ENCODE data around the gene HERC3.
A peak's percentile ranks its signal among the peaks of the same experiment; 100 is the strongest.

HERC3 gene

GRCh38 chr4:88660446-88661294, 68.4 kb downstream of the HERC3 start:
- DNase-seq (ENCODE audit: low spot score), result no peak

- DNase-seq (ENCODE audit: low spot score), result no peak
Measured at GRCh38 chr4:88661739-88662138, 69.5 kb downstream of the HERC3 start.

DNA sequence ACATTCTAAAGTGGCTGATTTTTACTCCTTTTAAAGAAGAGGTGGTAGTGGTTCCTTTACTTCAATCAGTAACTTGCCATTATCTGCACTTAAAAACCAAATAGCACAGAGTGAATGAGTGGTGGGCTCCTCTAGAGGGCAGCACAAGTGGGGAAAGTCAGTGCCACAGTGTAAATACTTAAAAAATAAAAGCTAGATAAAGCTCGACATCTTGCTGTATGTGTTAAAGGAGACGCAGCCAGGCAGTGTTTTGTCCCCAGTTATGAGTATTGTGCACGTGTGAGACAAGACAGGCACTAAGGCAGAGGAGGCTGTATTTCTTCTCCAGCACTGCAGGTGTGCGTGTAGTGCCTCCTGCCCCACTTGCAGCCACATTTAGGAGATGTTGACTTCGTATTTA, 80.7 kb downstream of the HERC3 start:
- DNase-seq (ENCODE audit: low spot score), result no peak

GRCh38 chr4:88673886-88674285, 81.6 kb downstream of the HERC3 start:
- no peak for DNase-seq (ENCODE audit: low spot score)

DNA sequence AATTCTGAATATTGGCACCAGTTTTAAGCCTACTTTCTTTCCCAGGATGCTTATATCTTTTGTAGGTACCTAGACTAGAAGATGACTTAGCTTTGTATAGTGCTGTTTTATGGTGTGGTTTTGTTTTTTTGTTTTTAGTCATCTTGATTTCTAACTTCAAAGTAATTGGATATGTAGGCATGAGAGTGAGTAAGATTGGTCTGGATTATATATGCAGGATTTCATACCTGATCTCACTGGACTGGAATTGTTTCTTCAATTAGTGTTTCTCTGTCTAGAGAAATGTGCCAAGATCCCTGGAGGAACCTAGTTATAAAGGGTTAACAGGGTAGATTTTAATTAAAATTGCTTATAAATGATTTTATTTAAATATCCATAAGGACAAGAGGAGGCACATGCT, 82.3 kb downstream of the HERC3 start:
- DNase-seq (ENCODE audit: low spot score), result no peak

DNA sequence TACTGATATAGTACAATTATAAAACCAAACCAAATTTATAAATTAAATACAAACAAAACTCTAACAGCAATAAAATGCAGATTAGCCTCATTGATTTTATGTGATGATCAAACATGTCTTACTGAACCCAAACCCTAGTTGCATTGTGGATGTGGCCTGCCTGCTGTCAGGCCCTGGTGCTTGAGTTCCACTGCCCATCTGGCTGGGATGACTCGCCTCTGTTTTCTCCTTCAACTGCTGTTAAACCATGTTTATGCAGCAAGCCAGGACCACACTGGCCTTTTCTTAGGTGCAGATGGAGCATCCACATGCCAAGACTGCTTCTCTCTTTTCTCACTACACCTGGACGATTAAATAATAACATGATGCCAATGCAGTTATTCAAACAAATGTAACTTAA, 82.7 kb downstream of the HERC3 start:
- DNase-seq (ENCODE audit: low spot score), result no peak

- no peak for DNase-seq (ENCODE audit: low spot score)
Measured at GRCh38 chr4:88675543-88675942, 83.3 kb downstream of the HERC3 start.

GRCh38 chr4:88681209-88681608, 88.9 kb downstream of the HERC3 start:
- no peak for DNase-seq (ENCODE audit: low spot score)

- DNase-seq (ENCODE audit: low spot score), result no peak
Measured at GRCh38 chr4:88690355-88690754, 98.1 kb downstream of the HERC3 start.

GRCh38 chr4:88693792-88694191, 101.5 kb downstream of the HERC3 start:
- no peak for DNase-seq (ENCODE audit: low spot score)

DNA sequence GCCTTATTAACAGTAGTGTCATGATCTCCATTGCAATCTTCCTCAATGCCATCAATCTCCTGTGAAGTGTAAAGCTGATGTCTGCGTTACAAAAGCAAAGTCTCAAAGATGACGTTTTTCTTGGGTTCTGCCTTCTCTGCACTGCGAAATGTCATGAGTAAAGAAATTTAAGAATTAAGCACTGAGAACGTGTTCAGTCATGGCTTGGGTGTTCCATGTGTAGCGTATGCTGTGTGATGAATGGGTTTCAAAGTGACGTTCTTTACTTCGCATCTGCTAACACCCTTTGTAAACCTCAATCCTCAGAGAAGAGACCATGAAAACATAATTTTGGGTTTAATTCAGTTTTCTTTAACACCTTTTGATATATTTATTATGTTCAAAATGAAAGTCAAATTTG, 104.3 kb downstream of the HERC3 start:
- DNase-seq (ENCODE audit: low spot score), result no peak

DNA sequence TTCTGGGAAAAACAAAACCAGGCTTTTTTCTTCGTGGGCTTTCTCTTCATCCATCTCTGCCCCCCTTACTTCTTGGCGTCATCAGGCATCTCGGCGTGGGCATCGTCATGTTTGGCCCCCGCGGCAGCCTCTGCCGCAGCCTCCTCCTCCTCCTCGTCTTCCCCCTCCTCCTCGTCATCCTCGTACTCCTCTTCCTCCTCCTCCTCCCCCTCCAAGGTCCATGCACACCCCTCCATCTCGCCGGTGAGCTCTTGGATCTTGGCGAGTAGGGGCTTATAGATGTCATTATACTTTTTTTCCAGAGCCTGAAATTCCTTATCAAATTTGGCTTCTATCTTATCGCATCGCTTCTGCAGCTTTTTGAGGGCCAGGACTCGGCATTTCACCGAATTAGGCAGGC, 104.9 kb downstream of the HERC3 start:
- peak; percentile 45 for DNase-seq (ENCODE audit: low spot score)

DNA sequence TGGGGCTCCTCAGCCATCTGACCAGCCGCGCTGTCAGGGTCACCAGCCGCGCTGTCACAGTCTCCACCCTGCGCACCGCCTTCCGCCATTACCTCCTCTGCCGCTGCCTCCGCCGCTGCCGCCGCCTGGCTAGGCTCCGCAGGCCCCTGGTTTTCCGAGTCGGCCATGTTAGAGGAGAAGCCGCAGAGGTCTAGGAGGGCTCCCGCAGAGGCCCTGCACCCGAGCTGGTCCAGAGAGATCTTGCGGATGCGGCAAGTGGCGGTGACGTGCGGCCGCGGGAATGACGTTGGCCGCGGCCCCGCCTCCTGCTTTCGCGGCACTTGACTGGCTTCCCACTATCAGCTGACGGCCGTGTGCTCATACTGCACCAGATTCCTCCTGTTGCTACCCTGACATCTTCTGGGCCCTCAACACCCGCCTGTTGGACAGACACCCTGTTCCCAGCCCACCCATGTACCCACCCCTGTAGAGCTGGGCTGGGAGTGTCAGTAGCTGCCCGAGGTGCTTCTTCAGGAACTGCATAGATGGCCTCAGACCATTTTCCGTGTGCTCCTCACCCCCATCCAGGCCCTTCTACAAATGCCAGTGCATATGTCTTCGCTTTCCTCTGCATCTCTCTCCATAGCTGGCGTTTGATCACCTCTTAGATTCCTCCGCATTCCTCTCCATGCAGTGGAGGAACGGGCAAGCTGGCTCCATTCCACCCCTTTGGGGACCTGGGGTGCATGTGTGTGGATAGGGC, 105.5 kb downstream of the HERC3 start, which contains the start of gene NAP1L5:
Gene NAP1L5, minus strand, starts transcription at position 242 of the 742 bp plus-strand sequence. Its CDS starts 75 bp downstream, at position 167.
- peak; percentile 72 for DNase-seq (ENCODE audit: low spot score)

GRCh38 chr4:88698519-88698918, 106.2 kb downstream of the HERC3 start:
- DNase-seq (ENCODE audit: low spot score), result no peak

DNA sequence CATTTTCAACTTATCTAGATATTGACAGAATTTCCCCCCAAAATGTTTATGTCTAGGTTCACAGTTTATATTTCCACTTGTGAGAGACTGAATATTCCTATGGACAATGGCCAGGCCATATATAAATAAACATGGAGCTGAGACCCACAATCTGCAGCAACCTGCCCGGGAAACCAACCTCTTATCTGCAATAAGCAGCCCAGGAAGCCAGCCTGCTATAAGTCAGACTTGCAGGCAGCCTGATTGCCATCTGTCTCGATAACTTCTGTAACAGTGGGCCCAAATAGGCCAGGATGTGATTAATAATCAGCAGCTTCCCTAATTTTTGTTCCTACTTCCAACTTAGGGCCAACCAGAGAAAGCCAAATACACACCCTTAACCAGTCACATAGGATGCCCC, 110.5 kb downstream of the HERC3 start:
- DNase-seq (ENCODE audit: low spot score), result no peak

- no peak for DNase-seq (ENCODE audit: low spot score)
Measured at GRCh38 chr4:88705223-88705622, 112.9 kb downstream of the HERC3 start.

GRCh38 chr4:88705805-88706492, 113.7 kb downstream of the HERC3 start:
- DNase-seq (ENCODE audit: low spot score), result no peak

GRCh38 chr4:88706574-88706973, 114.3 kb downstream of the HERC3 start:
- peak; percentile 77 for DNase-seq (ENCODE audit: low spot score)

- DNase-seq (ENCODE audit: low spot score), result no peak
Measured at GRCh38 chr4:88709989-88710388, 117.7 kb downstream of the HERC3 start.

DNA sequence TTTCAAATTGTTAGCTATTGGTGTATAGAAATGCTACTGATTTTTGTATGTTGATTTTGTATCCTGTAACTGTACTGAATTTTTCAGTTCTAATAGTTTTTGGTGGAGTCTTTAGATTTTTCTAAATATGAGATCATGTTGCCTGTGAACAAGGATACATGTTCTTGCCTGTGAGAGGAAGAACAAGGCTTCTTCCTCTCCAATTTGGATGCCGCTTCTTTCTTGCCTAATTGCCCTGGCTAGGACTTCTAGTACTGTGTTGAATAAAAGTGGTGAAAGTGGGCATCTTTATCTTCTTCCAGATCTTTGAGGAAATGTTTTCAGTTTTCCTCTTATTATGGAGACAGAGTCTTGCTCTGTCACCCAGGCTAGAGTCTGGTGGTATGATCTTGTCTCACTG, 121.5 kb downstream of the HERC3 start:
- no peak for DNase-seq (ENCODE audit: low spot score)

DNA sequence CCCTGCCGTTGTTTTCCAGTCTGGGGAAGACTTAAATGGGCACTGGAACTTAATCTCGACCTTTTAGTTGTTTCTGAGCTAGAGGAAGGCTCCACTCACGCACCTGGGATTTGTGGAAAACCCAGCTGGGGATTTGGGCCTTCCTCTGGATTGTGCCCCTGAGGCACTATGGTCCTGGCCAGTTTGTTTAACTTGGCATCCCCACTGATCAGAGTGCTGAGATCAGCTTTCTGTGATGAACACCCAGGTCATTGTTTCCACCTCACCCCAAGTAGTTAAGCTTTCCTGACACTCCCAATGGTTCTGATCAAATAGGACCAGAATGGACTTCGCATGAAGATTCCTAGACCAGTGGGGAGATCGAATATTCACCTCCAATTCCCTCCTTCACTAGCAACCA, 125.8 kb downstream of the HERC3 start:
- DNase-seq (ENCODE audit: low spot score), result no peak

- no peak for DNase-seq (ENCODE audit: low spot score)
Measured at GRCh38 chr4:88719381-88719780, 127.1 kb downstream of the HERC3 start.

All from putamen (tissue), 1 donor.